ENCODE measurements around the gene RBKS.
"Not testable (repeated sequence)": the region's sequence is repeated elsewhere in the genome, so short reads cannot be mapped to it uniquely, and the experiment has no call there.

RBKS gene

GRCh38 chr2:27796791-27797765 is 93.1 kb downstream of the RBKS start:
- no peak for DNase-seq

GRCh38 chr2:27795868-27796277 is 94.3 kb downstream of the RBKS start:
- no peak for DNase-seq

- DNase-seq, result no peak
These were observed 94.9 kb downstream of the RBKS start for GRCh38 chr2:27795093-27795834.

GRCh38 chr2:27792759-27793158 is 97.4 kb downstream of the RBKS start:
- DNase-seq, result no peak

GRCh38 chr2:27790796-27791195 is 99.4 kb downstream of the RBKS start:
- DNase-seq, result no peak

- DNase-seq, result no peak
These were observed 107.5 kb downstream of the RBKS start for GRCh38 chr2:27782701-27783100.

GRCh38 chr2:27781496-27781895 is 108.7 kb downstream of the RBKS start:
- no peak for DNase-seq

GRCh38 chr2:27779417-27780055 is 110.7 kb downstream of the RBKS start:
- no peak for DNase-seq

GRCh38 chr2:27776696-27777095 is 113.5 kb downstream of the RBKS start:
- no peak for DNase-seq

GRCh38 chr2:27776097-27776496 is 114.1 kb downstream of the RBKS start:
- no peak for DNase-seq

GRCh38 chr2:27773959-27774358 is 116.2 kb downstream of the RBKS start:
- no peak for DNase-seq

GRCh38 chr2:27772804-27773203 is 117.4 kb downstream of the RBKS start:
- DNase-seq, result no peak

- peak; percentile 89 for DNase-seq
These were observed 118.4 kb downstream of the RBKS start, which contains the start of gene MRPL33 for GRCh38 chr2:27771548-27772335. Gene MRPL33, plus strand, starts transcription at chr2:27771719. Its CDS starts 59 bp downstream, at chr2:27771778.

GRCh38 chr2:27771202-27771547 is 119.0 kb downstream of the RBKS start:
- no peak for DNase-seq

- DNase-seq, result no peak
These were observed 123.9 kb downstream of the RBKS start for GRCh38 chr2:27766287-27766661.

GRCh38 chr2:27765621-27766286 is 124.4 kb downstream of the RBKS start:
- peak; percentile 59 for DNase-seq

- not testable (repeated sequence) for DNase-seq
These were observed 125.7 kb downstream of the RBKS start for GRCh38 chr2:27764526-27764925.

GRCh38 chr2:27763907-27764267 is 126.3 kb downstream of the RBKS start:
- DNase-seq, result no peak

GRCh38 chr2:27762951-27763906 is 127.0 kb downstream of the RBKS start:
- no peak for DNase-seq

GRCh38 chr2:27756544-27757498 is 133.4 kb downstream of the RBKS start:
- peak; percentile 35 for DNase-seq

Data from CD4-positive, alpha-beta T cell treated with Interferon gamma for 1 hour (primary cell).